Erythroblast (primary cell): ENCODE measurements around the gene AP2A2.

Source experiments
- GATA1 ChIP-seq: IDR thresholded peaks from 2 replicates; pipeline ENCODE4 v1.6.1; 2011; ENCODE audit warnings: low read depth, mild to moderate bottlenecking, control low read depth, low read length, moderate library complexity
- POLR2A ChIP-seq: IDR thresholded peaks from 2 replicates; pipeline ENCODE4 v1.6.1; 2011; ENCODE audit warnings: mild to moderate bottlenecking, low read length

DNA sequence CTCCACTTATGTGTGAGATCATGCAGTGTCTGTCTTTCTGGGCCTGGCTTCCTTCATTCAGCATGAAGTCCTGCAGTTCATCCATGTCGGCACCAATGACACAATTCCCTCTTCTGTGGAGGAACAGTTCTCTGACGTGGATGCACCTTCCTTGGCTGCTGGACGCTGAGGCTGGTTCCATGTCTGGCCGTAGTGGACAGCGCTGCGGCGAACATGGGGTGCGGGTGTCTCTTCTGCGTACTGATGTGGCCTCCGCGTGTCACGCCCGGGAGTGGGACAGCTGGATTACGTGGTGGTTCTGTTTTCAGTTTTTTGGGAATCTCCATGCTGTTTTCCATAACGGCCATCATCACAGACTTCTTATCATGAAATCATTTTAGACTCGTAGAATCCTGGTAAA lies 132.1 kb downstream of the AP2A2 start:
- TF ChIP-seq POLR2A (no peak), GATA1 (no peak)
